ENCODE results near the gene HRCT1.
A peak's percentile ranks its signal among the peaks of the same experiment; 100 is the strongest.

Gene HRCT1

GRCh38 chr9:35935755-35936509, 29.9 kb downstream of the HRCT1 start:
- peak; percentile 89 for DNase-seq (ENCODE audit: low read depth)
- H3K4me3 ChIP-seq (ENCODE audit: low read length): no peak overlapping the region
- TF ChIP-seq CTCF (conservative IDR thresholded peaks at IDR 0.05; ENCODE audit: low read length): no peak

DNA sequence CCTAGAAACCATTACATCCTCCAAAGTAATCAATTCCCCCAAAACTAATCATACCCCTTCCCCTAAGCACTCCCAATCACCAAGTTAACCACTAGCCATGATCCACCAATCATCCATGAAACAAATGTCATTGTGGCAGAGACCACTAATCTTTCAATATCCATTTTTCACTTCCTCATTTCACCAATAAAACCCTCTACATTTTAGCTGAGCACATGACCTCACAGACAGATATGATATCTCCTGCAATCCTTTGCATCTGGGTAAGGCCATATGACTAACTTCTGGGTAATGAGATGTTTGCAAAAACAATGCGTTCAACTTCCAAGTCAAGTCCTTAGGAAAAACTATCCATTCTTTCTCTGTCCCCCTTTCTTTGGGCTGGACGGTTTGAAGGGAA, 31.2 kb downstream of the HRCT1 start:
- DNase-seq (ENCODE audit: low read depth): peak; percentile 43
- TF ChIP-seq CTCF (conservative IDR thresholded peaks at IDR 0.05; ENCODE audit: low read length): no peak
- no peak overlapping the region for H3K4me3 ChIP-seq (ENCODE audit: low read length)

GRCh38 chr9:35938474-35939356, 32.7 kb downstream of the HRCT1 start:
- no peak for TF ChIP-seq CTCF (conservative IDR thresholded peaks at IDR 0.05; ENCODE audit: low read length)
- peak; percentile 20 for DNase-seq (ENCODE audit: low read depth)
- H3K4me3 ChIP-seq (ENCODE audit: low read length): no peak overlapping the region

DNA sequence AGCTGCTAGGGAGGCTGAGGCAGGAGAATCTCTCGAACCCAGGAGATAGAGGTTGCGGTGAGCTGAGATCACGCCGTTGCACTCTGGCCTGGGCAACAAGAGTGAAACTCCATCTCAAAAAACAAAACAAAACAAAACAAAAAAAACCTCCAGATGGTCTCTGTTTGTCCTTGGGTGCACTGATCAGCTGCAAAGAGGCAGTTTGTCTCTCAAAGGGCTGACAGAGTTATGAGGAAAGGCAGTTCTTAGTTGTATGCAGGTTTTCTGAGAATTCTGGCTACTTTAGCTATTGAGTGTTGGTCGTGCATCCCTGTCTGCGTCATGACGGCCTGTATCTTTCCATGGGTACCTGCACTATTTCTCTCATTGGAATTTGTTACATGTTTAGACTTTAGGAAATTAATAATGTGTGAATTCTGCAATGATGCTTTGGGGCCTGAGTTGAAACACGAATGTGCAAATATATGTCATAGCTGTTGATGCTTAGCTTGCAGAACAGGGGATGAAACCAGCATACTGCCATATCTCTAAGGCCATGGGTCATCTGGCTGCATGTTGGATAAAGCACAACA, 33.8 kb downstream of the HRCT1 start:
- TF ChIP-seq CTCF (conservative IDR thresholded peaks at IDR 0.05; ENCODE audit: low read length): no peak
- H3K4me3 ChIP-seq (ENCODE audit: low read length): no peak overlapping the region
- no peak for DNase-seq (ENCODE audit: low read depth)

DNA sequence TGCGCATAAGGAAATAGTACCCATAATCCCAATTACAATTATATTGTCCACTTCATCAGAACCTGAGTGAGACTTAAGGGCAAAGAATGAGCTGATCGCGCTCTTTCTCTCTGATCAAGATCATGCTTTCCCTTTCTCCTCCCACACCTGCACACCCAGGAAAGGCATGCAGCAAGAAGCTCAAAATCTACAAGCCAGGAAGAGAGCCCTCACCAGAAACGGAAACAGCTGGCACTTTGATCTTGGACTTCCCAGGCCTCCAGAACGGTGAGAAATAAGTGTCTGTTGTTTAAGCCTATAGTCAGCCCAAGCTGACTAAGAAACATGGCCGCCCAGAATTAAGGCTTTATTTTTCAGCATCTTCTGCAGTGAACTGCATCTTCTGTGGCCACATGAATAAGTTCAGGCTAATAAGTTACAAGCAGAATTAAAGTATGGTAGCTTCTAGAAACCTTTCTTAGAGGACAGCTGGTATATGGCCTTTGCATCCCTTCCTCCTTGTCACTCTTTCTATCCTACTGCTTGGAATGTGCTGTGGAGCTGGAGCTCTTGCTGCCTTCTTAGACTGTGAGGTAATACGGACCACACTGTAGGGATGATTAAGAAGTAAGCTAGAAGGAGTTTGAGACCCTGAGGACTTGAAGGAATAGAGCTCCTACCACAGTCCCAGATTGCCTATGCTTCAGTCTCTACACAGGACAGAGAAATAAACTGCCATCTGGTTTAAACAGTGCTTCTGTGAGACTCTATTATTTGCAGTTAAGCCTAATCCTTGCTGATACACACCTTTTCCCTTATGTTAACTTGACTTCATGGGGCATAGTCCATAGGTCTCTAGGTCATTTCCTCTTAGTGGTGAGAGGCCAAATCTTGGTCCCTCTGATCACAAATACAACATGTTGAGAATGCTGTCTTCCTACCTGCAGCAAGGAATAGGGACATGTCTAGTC, 34.7 kb downstream of the HRCT1 start:
- DNase-seq (ENCODE audit: low read depth): no peak
- no peak for TF ChIP-seq CTCF (conservative IDR thresholded peaks at IDR 0.05; ENCODE audit: low read length)
- H3K4me3 ChIP-seq (ENCODE audit: low read length): no peak overlapping the region

DNA sequence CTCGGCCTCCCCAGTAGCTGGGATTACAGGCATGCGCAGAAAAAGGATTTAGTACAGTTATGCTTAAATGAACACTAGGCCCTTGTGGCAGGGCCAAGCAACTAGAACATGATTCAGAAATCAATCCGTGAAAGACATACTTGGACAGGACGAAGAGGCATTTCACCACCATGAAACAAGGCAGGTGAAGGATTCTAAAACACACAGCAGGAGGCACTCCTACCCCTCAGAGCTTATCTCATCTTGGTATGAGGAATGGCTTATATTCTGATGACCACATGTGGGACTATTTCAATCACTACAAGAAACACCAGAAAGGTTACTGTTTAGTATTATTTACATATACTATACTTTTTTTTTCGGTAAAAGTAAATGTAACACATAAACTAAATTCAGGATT, 36.3 kb downstream of the HRCT1 start:
- no peak for TF ChIP-seq CTCF (conservative IDR thresholded peaks at IDR 0.05; ENCODE audit: low read length)
- DNase-seq (ENCODE audit: low read depth): no peak
- no peak overlapping the region for H3K4me3 ChIP-seq (ENCODE audit: low read length)
